Activated CD4-positive, alpha-beta memory T cell treated with anti-CD3 and anti-CD28 coated beads for 36 hours (primary cell): ENCODE results near the gene ZBTB8B. TPM values are rescaled to one million over a fixed set of nuclear protein-coding genes. Genes with fewer than 3 reads are reported as not detected.
"Not testable (repeated sequence)": the region's sequence is repeated elsewhere in the genome, so short reads cannot be mapped to it uniquely, and the experiment has no call there.

Experiments
- CTCF ChIA-PET: fragments of 350-600 bp; sonication (Branson Sonifier 250); formaldehyde crosslinking; loops from one replicate; lab custom pipeline; 2021; ENCODE audit warnings: antibody characterized with exemption, inconsistent platforms; lab: Charles Lee
- POLR2A ChIA-PET: fragments of 350-600 bp; sonication (Branson Sonifier 250); formaldehyde crosslinking; loops from one replicate; lab custom pipeline; 2021; ENCODE audit warnings: antibody characterized with exemption; lab: Charles Lee
- DNase-seq: peaks from one replicate; pipeline ENCODE4 v3.0.0-alpha.2; 2020
- H3K27ac Mint-ChIP-seq: one replicate; pipeline ENCODE4 v1.8.0; 2021; ENCODE audit warnings: mixed read lengths
- H3K27me3 Mint-ChIP-seq: one replicate; pipeline ENCODE4 v1.8.0; 2021; ENCODE audit warnings: mixed read lengths
- H3K36me3 Mint-ChIP-seq: one replicate; pipeline ENCODE4 v1.8.0; 2021; ENCODE audit warnings: mixed read lengths
- H3K4me1 Mint-ChIP-seq: one replicate; pipeline ENCODE4 v1.8.0; 2021; ENCODE audit warnings: low read depth, mixed read lengths
- H3K4me3 Mint-ChIP-seq: one replicate; pipeline ENCODE4 v1.8.0; 2021; ENCODE audit warnings: mild to moderate bottlenecking, mixed read lengths
- H3K9me3 Mint-ChIP-seq: one replicate; pipeline ENCODE4 v1.8.0; 2021; ENCODE audit warnings: mixed read lengths
- intact Hi-C: fragments of 100-400 bp; cut with micrococcal nuclease; formaldehyde crosslinking; loops from one replicate; pipeline ENCODE4 v1.15.1; 2023
- total RNA-seq, 2 experiments: library from RNA; stranded (reverse); gene quantifications; one replicate each; pipeline ENCODE4 v1.2.3, GENCODE V29; 2021

ZBTB8B gene
- total RNA-seq, 2 experiments from 2014 or later: not detected

DNA sequence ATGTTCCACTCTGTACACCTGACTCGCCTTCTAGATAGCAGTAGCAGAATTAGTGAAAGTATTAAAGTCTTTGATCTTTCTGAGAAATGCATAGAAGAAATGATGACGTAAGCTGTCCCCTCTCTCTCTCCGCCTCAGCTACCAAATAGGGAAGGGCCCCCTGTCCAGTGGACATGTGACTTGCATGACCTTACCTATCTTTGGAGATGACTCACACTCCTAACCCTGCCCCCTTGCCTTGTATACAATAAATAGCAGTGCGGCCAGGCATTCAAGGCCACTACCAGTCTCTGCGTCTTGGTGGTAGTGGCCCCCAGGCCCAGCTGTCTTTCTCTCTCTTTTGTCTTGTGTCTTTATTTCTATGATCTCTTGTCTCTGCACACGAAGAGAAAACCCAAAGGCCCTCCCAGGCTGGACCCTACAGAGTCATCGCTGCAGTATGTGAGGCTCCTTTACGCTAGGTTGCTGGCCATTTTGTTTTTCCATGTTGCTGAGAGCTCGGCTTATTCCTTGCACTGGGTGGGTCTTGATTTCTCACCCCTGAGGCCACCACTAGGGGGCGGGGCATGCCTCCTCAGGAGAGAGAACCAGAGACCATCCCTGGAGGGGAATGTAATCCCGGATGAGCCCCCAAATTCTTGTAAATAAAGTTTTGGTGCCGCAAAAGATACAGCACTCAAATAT lies 16.0 kb upstream of the ZBTB8B start:
- ChIA-PET CTCF (interaction anchor here (1.5 to 1.8 kb wide), 2 partner anchors 13 to 71 kb away, joined by 5 to 9 read pairs; no protein-coding TSS in a partner anchor), POLR2A (no interaction called here)
- H3K27me3 Mint-ChIP-seq: peaks cover 20% of the 10 kb centered on the region
- DNase-seq: peak; percentile 25
- intact Hi-C loops: no loop called here
- H3K27ac Mint-ChIP-seq: no peak overlapping the region
- no peaks in the 10 kb centered on the region for H3K4me1 Mint-ChIP-seq
- H3K4me3 Mint-ChIP-seq: no peak overlapping the region
- H3K36me3 Mint-ChIP-seq: peaks cover 4% of the 10 kb centered on the region
- H3K9me3 Mint-ChIP-seq: peaks cover 13% of the 10 kb centered on the region

DNA sequence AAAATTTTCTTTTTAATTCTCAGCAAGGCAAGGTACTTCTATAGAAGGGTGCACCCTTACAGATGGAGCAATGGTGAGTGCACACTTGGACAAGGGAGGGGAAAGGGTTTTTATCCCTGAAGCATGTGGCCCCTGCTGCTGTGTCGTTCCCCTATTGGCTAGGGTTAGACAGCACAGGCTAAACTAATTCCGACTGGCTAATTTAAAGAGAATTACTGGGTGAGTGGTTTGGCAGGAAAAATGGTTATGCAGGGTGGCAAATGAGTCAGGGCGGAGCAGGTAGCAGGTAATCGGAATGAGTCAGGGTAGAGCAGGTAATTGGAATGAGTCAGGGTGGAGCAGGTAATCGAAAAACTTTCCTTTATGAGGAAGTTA lies 15.4 kb upstream of the ZBTB8B start:
- CTCF ChIA-PET: interaction anchor here (1.8 kb wide), 1 partner anchor 13 kb away, joined by 5 read pairs; no protein-coding TSS in a partner anchor
- H3K4me1 Mint-ChIP-seq, intact Hi-C loops, H3K27ac Mint-ChIP-seq, POLR2A ChIA-PET, H3K4me3 Mint-ChIP-seq, DNase-seq, H3K36me3 Mint-ChIP-seq: not testable (repeated sequence)
- Mint-ChIP-seq H3K9me3 (peaks cover 13% of the 10 kb centered on the region), H3K27me3 (peaks cover 21% of the 10 kb centered on the region)

DNA sequence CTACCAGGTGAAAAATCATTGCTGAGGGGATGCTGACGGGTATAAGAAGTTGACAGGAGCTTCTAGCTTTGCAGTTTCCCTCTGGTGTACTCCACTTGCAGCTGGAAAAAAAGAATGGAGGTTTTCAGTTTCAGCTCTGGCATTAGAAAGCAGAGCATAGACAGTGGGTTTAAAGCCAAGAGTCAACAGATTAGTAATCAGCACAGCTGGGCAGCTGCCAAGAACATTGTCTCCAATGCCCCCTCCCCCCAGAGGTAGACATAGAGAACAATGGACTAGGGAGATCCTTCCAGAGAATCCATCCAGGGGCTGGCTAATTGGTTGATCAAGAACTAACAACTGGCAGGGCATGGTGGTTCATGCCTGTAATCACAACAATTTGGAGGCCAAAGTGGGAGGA lies 10.1 kb upstream of the ZBTB8B start:
- CTCF ChIA-PET: no interaction called here
- Mint-ChIP-seq H3K36me3 (peaks cover under 1% of the 10 kb centered on the region), H3K27me3 (peaks cover 6% of the 10 kb centered on the region), H3K9me3 (peaks cover 22% of the 10 kb centered on the region), H3K27ac (no peak overlapping the region), H3K4me3 (no peak overlapping the region), H3K4me1 (no peaks in the 10 kb centered on the region)
- intact Hi-C loops: no loop called here
- POLR2A ChIA-PET: no interaction called here
- DNase-seq: no peak

DNA sequence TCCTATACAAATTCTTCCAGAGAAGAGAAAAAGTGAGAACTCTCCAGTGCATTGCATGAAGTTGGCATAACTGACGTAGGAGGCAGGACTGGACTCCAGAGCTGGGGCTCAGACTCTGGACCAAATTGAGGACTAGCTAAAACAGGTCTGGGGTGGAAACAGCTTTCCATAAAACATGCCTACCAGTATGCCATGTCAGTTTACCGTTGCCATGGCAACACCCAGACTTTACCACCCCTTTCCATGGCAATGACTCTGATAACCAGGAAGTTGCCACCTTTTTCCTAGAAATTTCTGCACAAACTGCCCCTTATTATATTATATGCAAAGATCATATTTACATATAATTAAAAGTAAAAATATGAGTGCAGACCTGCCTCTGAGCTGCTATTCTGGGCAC lies 8.9 kb upstream of the ZBTB8B start:
- Mint-ChIP-seq H3K4me3 (no peak overlapping the region), H3K9me3 (peaks cover 22% of the 10 kb centered on the region), H3K27ac (no peak overlapping the region), H3K27me3 (peaks cover 6% of the 10 kb centered on the region), H3K36me3 (no peaks in the 10 kb centered on the region), H3K4me1 (no peaks in the 10 kb centered on the region)
- intact Hi-C loops: no loop called here
- ChIA-PET POLR2A (no interaction called here), CTCF (no interaction called here)
- no peak for DNase-seq

DNA sequence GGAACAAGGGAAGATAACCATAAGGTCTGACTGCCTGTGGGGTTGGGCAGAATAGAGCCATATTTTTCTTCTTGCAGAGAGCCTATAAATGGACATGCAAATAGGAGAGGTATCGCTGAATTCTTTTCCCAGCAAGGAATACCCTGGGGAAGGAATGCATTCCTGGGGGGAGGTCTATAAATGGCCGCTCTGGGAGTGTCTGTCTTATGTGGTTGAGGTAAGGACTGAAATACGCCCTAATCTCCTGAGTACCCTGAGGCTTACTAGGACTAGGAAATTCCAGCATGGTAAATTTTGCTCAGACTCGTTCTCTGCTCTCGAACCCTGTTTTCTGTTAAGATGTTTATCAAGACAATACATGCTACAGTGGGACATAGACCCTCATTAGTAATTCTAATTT lies 6.1 kb upstream of the ZBTB8B start:
- DNase-seq, H3K27ac Mint-ChIP-seq, H3K4me1 Mint-ChIP-seq, intact Hi-C loops, H3K36me3 Mint-ChIP-seq, CTCF ChIA-PET, H3K4me3 Mint-ChIP-seq, POLR2A ChIA-PET: not testable (repeated sequence)
- Mint-ChIP-seq H3K9me3 (peaks cover 22% of the 10 kb centered on the region), H3K27me3 (peaks cover 16% of the 10 kb centered on the region)

DNA sequence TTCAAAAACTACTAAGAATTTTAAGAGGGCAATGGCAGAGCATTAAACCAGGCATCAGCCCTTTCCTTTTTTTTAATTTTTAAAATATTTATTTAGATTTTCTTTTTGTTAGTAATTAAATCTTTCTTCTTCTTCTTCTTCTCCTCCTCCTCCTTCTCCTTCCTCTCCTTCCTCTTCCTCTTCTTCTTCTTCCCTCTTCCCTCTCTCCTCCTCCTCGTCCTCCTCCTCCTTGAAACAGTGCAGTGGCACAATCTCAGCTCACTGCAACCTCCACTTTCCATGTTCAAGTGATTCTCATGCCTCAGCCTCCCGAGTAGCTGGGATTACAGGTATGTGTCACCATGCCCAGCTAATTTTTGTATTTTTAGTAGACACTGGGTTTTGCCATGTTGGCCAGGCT lies 1.9 kb upstream of the ZBTB8B start:
- Mint-ChIP-seq H3K4me1 (peaks cover 16% of the 10 kb centered on the region), H3K9me3 (peaks cover 19% of the 10 kb centered on the region), H3K27me3 (peaks cover 37% of the 10 kb centered on the region)
- intact Hi-C loops, H3K36me3 Mint-ChIP-seq, DNase-seq, H3K27ac Mint-ChIP-seq, POLR2A ChIA-PET, H3K4me3 Mint-ChIP-seq: not testable (repeated sequence)
- CTCF ChIA-PET: interaction anchor here (2.0 kb wide), 1 partner anchor 14 kb away, joined by 5 read pairs; no protein-coding TSS in a partner anchor

DNA sequence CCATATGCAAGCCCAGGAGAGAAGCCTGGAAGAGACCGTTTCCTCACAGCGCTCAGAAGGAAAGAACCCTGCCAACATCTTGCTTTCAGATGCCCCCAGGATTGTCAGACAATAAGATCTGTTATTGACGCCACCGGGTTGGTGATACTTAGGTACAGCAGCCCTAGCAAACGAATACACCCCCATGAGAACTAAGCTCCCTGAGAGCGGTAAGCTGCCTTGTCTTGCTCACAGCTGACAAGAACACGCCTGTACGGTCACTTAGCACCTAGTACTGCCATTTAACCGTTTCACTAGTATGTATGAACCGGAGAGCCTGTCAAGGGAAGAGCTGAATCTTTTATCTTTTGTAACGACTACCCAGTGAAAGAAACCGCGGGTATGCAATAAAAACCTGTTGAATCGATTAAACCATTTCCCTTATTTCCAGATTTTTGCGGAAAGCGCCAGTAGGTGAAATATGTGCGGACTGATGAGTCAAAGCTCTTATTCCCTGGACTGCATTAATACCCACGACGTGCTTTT lies 619 bp upstream of the ZBTB8B start:
- H3K4me1 Mint-ChIP-seq: peaks cover 16% of the 10 kb centered on the region
- H3K9me3 Mint-ChIP-seq: peaks cover 6% of the 10 kb centered on the region
- POLR2A ChIA-PET: no interaction called here
- H3K27ac Mint-ChIP-seq: no peak overlapping the region
- intact Hi-C loops: no loop called here
- peaks cover 35% of the 10 kb centered on the region for H3K27me3 Mint-ChIP-seq
- peak overlapping the region; percentile 48 for H3K4me3 Mint-ChIP-seq
- DNase-seq: no peak
- CTCF ChIA-PET: no interaction called here
- no peaks in the 10 kb centered on the region for H3K36me3 Mint-ChIP-seq

DNA sequence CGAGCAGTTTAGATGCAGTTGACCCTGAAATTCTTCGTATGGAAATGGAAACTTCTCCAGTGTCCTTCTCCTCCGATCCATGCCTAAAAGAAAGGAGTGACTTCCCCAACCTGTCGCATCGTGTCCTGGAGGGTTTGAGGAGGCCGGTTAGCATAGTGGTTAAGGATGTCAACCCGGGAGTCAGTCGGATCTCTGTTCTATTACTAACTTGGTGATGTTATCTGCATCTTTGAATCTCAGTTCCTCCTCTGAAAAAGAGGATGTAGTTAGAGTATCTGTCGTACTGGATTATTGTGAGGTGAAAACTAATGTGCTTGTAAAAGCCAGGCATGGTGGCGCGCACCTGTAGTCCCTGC lies 684 bp downstream of the ZBTB8B start:
- Mint-ChIP-seq H3K9me3 (no peaks in the 10 kb centered on the region), H3K27me3 (peaks cover 38% of the 10 kb centered on the region), H3K4me1 (peaks cover 16% of the 10 kb centered on the region), H3K4me3 (peak overlapping the region; percentile 12), H3K36me3 (no peaks in the 10 kb centered on the region), H3K27ac (no peak overlapping the region)
- intact Hi-C loops: no loop called here
- no peak for DNase-seq
- ChIA-PET CTCF (interaction anchor here (0.6 kb wide), 1 partner anchor 14 kb away, joined by 4 read pairs; no protein-coding TSS in a partner anchor), POLR2A (no interaction called here)

DNA sequence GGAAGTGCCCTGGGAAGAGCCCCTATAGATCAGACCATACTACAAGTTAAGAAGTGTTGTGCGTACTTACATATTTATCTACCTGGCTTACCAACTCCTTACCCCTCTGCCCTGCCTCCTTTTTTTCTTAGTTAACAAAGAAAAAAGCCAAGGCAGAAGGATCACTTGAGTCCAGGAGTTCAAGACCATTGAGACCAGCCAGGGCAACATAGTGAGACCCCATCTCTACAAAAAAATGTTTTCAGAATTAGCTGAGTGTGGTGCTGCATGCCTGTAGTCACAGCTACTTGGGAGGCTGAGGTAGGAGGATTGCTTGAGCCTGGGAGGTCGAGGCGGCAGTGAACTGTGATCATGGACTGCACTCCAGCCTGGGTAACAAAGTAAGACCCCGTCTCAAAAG lies 1.9 kb downstream of the ZBTB8B start:
- Mint-ChIP-seq H3K4me3 (no peak overlapping the region), H3K27me3 (peaks cover 39% of the 10 kb centered on the region)
- POLR2A ChIA-PET: no interaction called here

DNA sequence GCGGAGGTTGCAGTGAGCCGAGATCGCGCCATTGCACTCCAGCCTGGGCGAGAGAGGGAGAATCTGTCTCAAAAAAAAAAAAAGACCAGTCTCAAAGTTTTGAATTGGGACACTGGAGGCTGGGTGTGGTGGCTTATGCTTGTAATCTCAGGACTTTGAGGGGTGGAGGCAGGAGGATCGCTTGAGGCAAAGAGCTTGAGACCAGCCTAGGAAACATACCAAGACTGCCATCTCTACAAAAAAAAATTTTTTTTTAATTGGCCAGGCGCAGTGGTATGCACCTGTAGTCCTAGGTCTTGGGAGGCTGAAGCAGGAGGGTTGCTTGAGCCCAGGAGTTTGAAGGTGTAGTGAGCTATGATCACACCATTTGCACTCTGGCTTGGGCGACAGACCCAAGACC lies 3.9 kb downstream of the ZBTB8B start:
- POLR2A ChIA-PET: no interaction called here
- no peak for DNase-seq
- Mint-ChIP-seq H3K27ac (no peak overlapping the region), H3K4me3 (no peak overlapping the region), H3K9me3 (no peaks in the 10 kb centered on the region), H3K36me3 (no peaks in the 10 kb centered on the region), H3K27me3 (peaks cover 31% of the 10 kb centered on the region), H3K4me1 (peaks cover 16% of the 10 kb centered on the region)
- CTCF ChIA-PET: interaction anchor here (0.7 kb wide), 1 partner anchor 757 kb away, joined by 3 read pairs; no protein-coding TSS in a partner anchor
- intact Hi-C loops: no loop called here

More for the DNA sequence above, 1.9 kb downstream of the ZBTB8B start:
- no peak for DNase-seq
- Mint-ChIP-seq H3K4me1 (peaks cover 16% of the 10 kb centered on the region), H3K36me3 (no peaks in the 10 kb centered on the region), H3K27ac (no peak overlapping the region), H3K9me3 (no peaks in the 10 kb centered on the region)
- intact Hi-C loops: loop anchor here (1.0 kb wide), 1 partner anchor 9 kb away; no protein-coding TSS in a partner anchor
- CTCF ChIA-PET: no interaction called here

DNA sequence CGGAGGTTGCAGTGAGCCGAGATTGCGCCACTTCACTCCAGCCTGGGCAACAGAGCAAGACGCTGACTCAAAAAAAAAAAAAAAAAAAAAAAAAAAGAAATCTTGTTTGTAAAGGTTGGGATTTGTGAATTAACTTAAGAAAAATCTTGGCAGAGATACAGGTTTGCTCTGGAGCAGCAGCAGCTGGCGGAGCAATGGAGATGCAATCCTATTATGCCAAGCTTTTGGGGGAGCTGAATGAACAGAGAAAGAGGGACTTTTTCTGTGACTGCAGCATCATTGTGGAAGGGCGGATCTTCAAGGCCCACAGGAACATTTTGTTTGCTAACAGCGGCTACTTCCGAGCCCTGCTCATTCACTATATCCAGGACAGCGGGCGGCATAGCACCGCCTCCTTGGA lies 5.6 kb downstream of the ZBTB8B start:
- intact Hi-C loops: no loop called here
- H3K27ac Mint-ChIP-seq: no peak overlapping the region
- DNase-seq: no peak
- peaks cover 21% of the 10 kb centered on the region for H3K27me3 Mint-ChIP-seq
- H3K36me3 Mint-ChIP-seq: no peaks in the 10 kb centered on the region
- H3K4me3 Mint-ChIP-seq: no peak overlapping the region
- H3K4me1 Mint-ChIP-seq: peaks cover 3% of the 10 kb centered on the region
- ChIA-PET CTCF (no interaction called here), POLR2A (interaction anchor here (0.6 kb wide), 1 partner anchor 218 kb away, joined by 3 read pairs; no protein-coding TSS in a partner anchor)
- H3K9me3 Mint-ChIP-seq: no peaks in the 10 kb centered on the region

DNA sequence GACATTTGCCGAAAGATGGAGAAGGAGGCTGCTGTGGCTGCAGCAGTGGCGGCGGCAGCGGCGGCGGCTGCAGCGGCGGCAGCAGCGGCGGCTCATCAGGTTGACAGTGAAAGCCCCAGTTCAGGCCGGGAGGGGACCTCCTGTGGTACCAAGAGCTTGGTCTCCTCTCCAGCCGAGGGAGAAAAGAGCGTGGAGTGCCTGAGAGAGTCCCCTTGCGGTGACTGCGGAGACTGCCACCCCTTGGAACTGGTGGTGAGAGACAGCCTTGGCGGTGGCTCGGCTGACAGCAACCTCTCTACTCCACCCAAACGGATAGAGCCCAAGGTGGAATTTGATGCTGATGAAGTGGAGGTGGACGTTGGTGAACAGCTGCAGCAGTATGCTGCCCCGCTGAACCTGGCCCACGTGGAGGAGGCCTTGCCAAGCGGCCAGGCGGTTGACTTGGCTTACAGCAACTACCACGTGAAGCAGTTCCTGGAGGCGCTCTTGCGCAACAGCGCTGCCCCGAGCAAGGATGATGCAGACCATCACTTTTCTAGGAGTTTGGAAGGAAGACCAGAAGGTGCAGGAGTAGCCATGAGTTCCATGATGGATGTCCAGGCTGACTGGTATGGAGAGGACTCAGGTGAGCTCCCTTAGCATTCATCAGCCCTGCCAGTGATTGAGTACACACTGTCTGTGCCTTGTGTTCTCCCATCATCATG lies 6.3 kb downstream of the ZBTB8B start:
- H3K4me1 Mint-ChIP-seq: no peaks in the 10 kb centered on the region
- ChIA-PET CTCF (no interaction called here), POLR2A (no interaction called here)
- peak; percentile 10 for DNase-seq
- no peak overlapping the region for H3K4me3 Mint-ChIP-seq
- no peaks in the 10 kb centered on the region for H3K9me3 Mint-ChIP-seq
- H3K36me3 Mint-ChIP-seq: no peaks in the 10 kb centered on the region
- peaks cover 17% of the 10 kb centered on the region for H3K27me3 Mint-ChIP-seq
- intact Hi-C loops: no loop called here
- no peak overlapping the region for H3K27ac Mint-ChIP-seq
